ENCODE measurements around the gene RAP1A.

The RAP1A gene

GRCh38 chr1:111619635-111620440, at the start of gene RAP1A:
TSS of gene RAP1A (plus strand) at chr1:111619789. CDS start at chr1:111691361, 71,572 bp downstream.
- no peaks in the 10 kb centered on the region for H3K9me3 ChIP-seq (ENCODE audit: control insufficient read depth, insufficient read depth, low read depth, low read length)
- H3K36me3 ChIP-seq (ENCODE audit: control insufficient read depth, insufficient read depth, low read length), result no peaks in the 10 kb centered on the region
- peaks cover 19% of the 10 kb centered on the region for H3K4me1 ChIP-seq (ENCODE audit: control insufficient read depth, insufficient read depth, low read length)
- H3K27me3 ChIP-seq (ENCODE audit: control insufficient read depth, insufficient read depth, low read length), result no peaks in the 10 kb centered on the region
- H3K27ac ChIP-seq (ENCODE audit: low read depth, low read length), result peak within 1 kb of the TSS; percentile 28; the same call in 1 of the 2 replicates
- peak within 1 kb of the TSS; percentile 87 for H3K9ac ChIP-seq (ENCODE audit: low read length)
- peak within 1 kb of the TSS; percentile 99 for H3K4me3 ChIP-seq (ENCODE audit: low read depth, low read length)

- Histone ChIP-seq H3K9ac (ENCODE audit: low read length) (no peak overlapping the region), H3K4me1 (ENCODE audit: control insufficient read depth, insufficient read depth, low read length) (peaks cover 16% of the 10 kb centered on the region), H3K27ac (ENCODE audit: low read depth, low read length) (no peak overlapping the region), H3K27me3 (ENCODE audit: control insufficient read depth, insufficient read depth, low read length) (no peaks in the 10 kb centered on the region), H3K4me3 (ENCODE audit: low read depth, low read length) (no peak overlapping the region), H3K36me3 (ENCODE audit: control insufficient read depth, insufficient read depth, low read length) (no peaks in the 10 kb centered on the region), H3K9me3 (ENCODE audit: control insufficient read depth, insufficient read depth, low read depth, low read length) (no peaks in the 10 kb centered on the region)
Measured at GRCh38 chr1:111569913-111570312, 49.7 kb upstream of the RAP1A start.

GRCh38 chr1:111570781-111571181, 48.8 kb upstream of the RAP1A start:
- H3K27me3 ChIP-seq (ENCODE audit: control insufficient read depth, insufficient read depth, low read length), result no peaks in the 10 kb centered on the region
- peaks cover 16% of the 10 kb centered on the region for H3K4me1 ChIP-seq (ENCODE audit: control insufficient read depth, insufficient read depth, low read length)
- no peaks in the 10 kb centered on the region for H3K36me3 ChIP-seq (ENCODE audit: control insufficient read depth, insufficient read depth, low read length)
- no peak overlapping the region for H3K4me3 ChIP-seq (ENCODE audit: low read depth, low read length)
- no peaks in the 10 kb centered on the region for H3K9me3 ChIP-seq (ENCODE audit: control insufficient read depth, insufficient read depth, low read depth, low read length)
- H3K27ac ChIP-seq (ENCODE audit: low read depth, low read length), result no peak overlapping the region
- H3K9ac ChIP-seq (ENCODE audit: low read length), result no peak overlapping the region

- Histone ChIP-seq H3K4me1 (ENCODE audit: control insufficient read depth, insufficient read depth, low read length) (peaks cover 16% of the 10 kb centered on the region), H3K36me3 (ENCODE audit: control insufficient read depth, insufficient read depth, low read length) (no peaks in the 10 kb centered on the region), H3K27me3 (ENCODE audit: control insufficient read depth, insufficient read depth, low read length) (no peaks in the 10 kb centered on the region), H3K4me3 (ENCODE audit: low read depth, low read length) (no peak overlapping the region), H3K27ac (ENCODE audit: low read depth, low read length) (no peak overlapping the region), H3K9ac (ENCODE audit: low read length) (no peak overlapping the region), H3K9me3 (ENCODE audit: control insufficient read depth, insufficient read depth, low read depth, low read length) (no peaks in the 10 kb centered on the region)
Measured at GRCh38 chr1:111571239-111571638, 48.4 kb upstream of the RAP1A start.

- Histone ChIP-seq H3K9ac (ENCODE audit: low read length) (no peak overlapping the region), H3K4me3 (ENCODE audit: low read depth, low read length) (no peak overlapping the region), H3K4me1 (ENCODE audit: control insufficient read depth, insufficient read depth, low read length) (peaks cover 16% of the 10 kb centered on the region), H3K36me3 (ENCODE audit: control insufficient read depth, insufficient read depth, low read length) (no peaks in the 10 kb centered on the region), H3K27ac (ENCODE audit: low read depth, low read length) (no peak overlapping the region), H3K27me3 (ENCODE audit: control insufficient read depth, insufficient read depth, low read length) (no peaks in the 10 kb centered on the region), H3K9me3 (ENCODE audit: control insufficient read depth, insufficient read depth, low read depth, low read length) (no peaks in the 10 kb centered on the region)
Measured at GRCh38 chr1:111571987-111572386, 47.6 kb upstream of the RAP1A start.

- peaks cover 5% of the 10 kb centered on the region for H3K4me1 ChIP-seq (ENCODE audit: control insufficient read depth, insufficient read depth, low read length)
- H3K4me3 ChIP-seq (ENCODE audit: low read depth, low read length), result no peak overlapping the region
- H3K36me3 ChIP-seq (ENCODE audit: control insufficient read depth, insufficient read depth, low read length), result no peaks in the 10 kb centered on the region
- no peak overlapping the region for H3K27ac ChIP-seq (ENCODE audit: low read depth, low read length)
- no peak overlapping the region for H3K9ac ChIP-seq (ENCODE audit: low read length)
- H3K9me3 ChIP-seq (ENCODE audit: control insufficient read depth, insufficient read depth, low read depth, low read length), result no peaks in the 10 kb centered on the region
- H3K27me3 ChIP-seq (ENCODE audit: control insufficient read depth, insufficient read depth, low read length), result no peaks in the 10 kb centered on the region
Measured at GRCh38 chr1:111576547-111576946, 43.0 kb upstream of the RAP1A start.

GRCh38 chr1:111577814-111578213, 41.8 kb upstream of the RAP1A start:
- Histone ChIP-seq H3K36me3 (ENCODE audit: control insufficient read depth, insufficient read depth, low read length) (no peaks in the 10 kb centered on the region), H3K9me3 (ENCODE audit: control insufficient read depth, insufficient read depth, low read depth, low read length) (no peaks in the 10 kb centered on the region), H3K4me3 (ENCODE audit: low read depth, low read length) (no peak overlapping the region), H3K27me3 (ENCODE audit: control insufficient read depth, insufficient read depth, low read length) (no peaks in the 10 kb centered on the region), H3K27ac (ENCODE audit: low read depth, low read length) (no peak overlapping the region), H3K4me1 (ENCODE audit: control insufficient read depth, insufficient read depth, low read length) (no peaks in the 10 kb centered on the region), H3K9ac (ENCODE audit: low read length) (no peak overlapping the region)

GRCh38 chr1:111581166-111581565, 38.4 kb upstream of the RAP1A start:
- Histone ChIP-seq H3K27ac (ENCODE audit: low read depth, low read length) (no peak overlapping the region), H3K36me3 (ENCODE audit: control insufficient read depth, insufficient read depth, low read length) (no peaks in the 10 kb centered on the region), H3K4me1 (ENCODE audit: control insufficient read depth, insufficient read depth, low read length) (no peaks in the 10 kb centered on the region)

GRCh38 chr1:111582016-111582415, 37.6 kb upstream of the RAP1A start:
- H3K4me1 ChIP-seq (ENCODE audit: control insufficient read depth, insufficient read depth, low read length), result no peaks in the 10 kb centered on the region
- no peaks in the 10 kb centered on the region for H3K9me3 ChIP-seq (ENCODE audit: control insufficient read depth, insufficient read depth, low read depth, low read length)
- no peak overlapping the region for H3K4me3 ChIP-seq (ENCODE audit: low read depth, low read length)
- no peak overlapping the region for H3K27ac ChIP-seq (ENCODE audit: low read depth, low read length)
- H3K36me3 ChIP-seq (ENCODE audit: control insufficient read depth, insufficient read depth, low read length), result no peaks in the 10 kb centered on the region
- H3K27me3 ChIP-seq (ENCODE audit: control insufficient read depth, insufficient read depth, low read length), result no peaks in the 10 kb centered on the region
- no peak overlapping the region for H3K9ac ChIP-seq (ENCODE audit: low read length)

More at GRCh38 chr1:111581166-111581565, 38.4 kb upstream of the RAP1A start:
- H3K4me3 ChIP-seq (ENCODE audit: low read depth, low read length), result no peak overlapping the region
- H3K9me3 ChIP-seq (ENCODE audit: control insufficient read depth, insufficient read depth, low read depth, low read length), result no peaks in the 10 kb centered on the region
- no peaks in the 10 kb centered on the region for H3K27me3 ChIP-seq (ENCODE audit: control insufficient read depth, insufficient read depth, low read length)
- no peak overlapping the region for H3K9ac ChIP-seq (ENCODE audit: low read length)

GRCh38 chr1:111582644-111583618, 36.7 kb upstream of the RAP1A start:
- Histone ChIP-seq H3K4me1 (ENCODE audit: control insufficient read depth, insufficient read depth, low read length) (no peaks in the 10 kb centered on the region), H3K9ac (ENCODE audit: low read length) (no peak overlapping the region), H3K27ac (ENCODE audit: low read depth, low read length) (no peak overlapping the region), H3K9me3 (ENCODE audit: control insufficient read depth, insufficient read depth, low read depth, low read length) (no peaks in the 10 kb centered on the region), H3K4me3 (ENCODE audit: low read depth, low read length) (no peak overlapping the region), H3K27me3 (ENCODE audit: control insufficient read depth, insufficient read depth, low read length) (no peaks in the 10 kb centered on the region), H3K36me3 (ENCODE audit: control insufficient read depth, insufficient read depth, low read length) (no peaks in the 10 kb centered on the region)
